KMS-11 (cell line): ENCODE results near the gene TEKT3.

ENCODE experiments used
- H2AFZ ChIP-seq: fragments of 200-600 bp; sonication (generic); 2 replicates; pipeline ENCODE4 v1.6.1; 2016; ENCODE audit warnings: antibody characterized with exemption, mixed run types, low read depth
- H3K27ac ChIP-seq: fragments of 200-600 bp; sonication (generic); 2 replicates; pipeline ENCODE4 v1.6.1; 2016; ENCODE audit warnings: mild to moderate bottlenecking, mixed run types
- H3K27me3 ChIP-seq: fragments of 200-600 bp; sonication (generic); 2 replicates; pipeline ENCODE4 v1.6.1; 2017; ENCODE audit warnings: mild to moderate bottlenecking, low read depth, mixed run types, moderate library complexity; ENCODE audit not compliant: insufficient read depth
- H3K36me3 ChIP-seq: fragments of 200-600 bp; sonication (generic); 2 replicates; pipeline ENCODE4 v1.6.1; 2017; ENCODE audit warnings: mild to moderate bottlenecking, mixed run types; ENCODE audit not compliant: insufficient read depth
- H3K4me1 ChIP-seq: fragments of 200-600 bp; sonication (generic); 2 replicates; pipeline ENCODE4 v1.6.1; 2016; ENCODE audit warnings: mild to moderate bottlenecking, low read depth, mixed run types; ENCODE audit not compliant: poor library complexity, severe bottlenecking
- H3K4me2 ChIP-seq: fragments of 200-600 bp; sonication (generic); 2 replicates; pipeline ENCODE4 v1.7.0; 2016; ENCODE audit warnings: mild to moderate bottlenecking, mixed run types
- H3K4me3 ChIP-seq: fragments of 200-600 bp; sonication (generic); IDR thresholded peaks from 2 replicates; pipeline ENCODE4 v1.6.1; 2017; ENCODE audit warnings: low read depth, low read length, mixed read lengths; ENCODE audit not compliant: insufficient read depth
- H3K79me2 ChIP-seq: fragments of 200-600 bp; sonication (generic); 2 replicates; pipeline ENCODE4 v1.6.1; 2016; ENCODE audit warnings: low read depth, mixed run types; ENCODE audit not compliant: insufficient read depth
- H3K9ac ChIP-seq: fragments of 200-600 bp; sonication (generic); 2 replicates; pipeline ENCODE4 v1.6.1; 2016; ENCODE audit warnings: mild to moderate bottlenecking, mixed run types
- H4K20me1 ChIP-seq: fragments of 200-600 bp; sonication (generic); 2 replicates; pipeline ENCODE4 v1.6.1; 2016; ENCODE audit warnings: mild to moderate bottlenecking, mixed run types; ENCODE audit not compliant: insufficient read depth
- TF ChIP-seq, protein P1 (sequence below): fragments of 200-600 bp; sonication (generic); conservative IDR thresholded peaks from 2 replicates; pipeline ENCODE4 v1.6.1; 2017; ENCODE audit warnings: low read depth, mild to moderate bottlenecking, antibody characterized with exemption, low read length, moderate library complexity, mixed read lengths

TEKT3 gene

DNA sequence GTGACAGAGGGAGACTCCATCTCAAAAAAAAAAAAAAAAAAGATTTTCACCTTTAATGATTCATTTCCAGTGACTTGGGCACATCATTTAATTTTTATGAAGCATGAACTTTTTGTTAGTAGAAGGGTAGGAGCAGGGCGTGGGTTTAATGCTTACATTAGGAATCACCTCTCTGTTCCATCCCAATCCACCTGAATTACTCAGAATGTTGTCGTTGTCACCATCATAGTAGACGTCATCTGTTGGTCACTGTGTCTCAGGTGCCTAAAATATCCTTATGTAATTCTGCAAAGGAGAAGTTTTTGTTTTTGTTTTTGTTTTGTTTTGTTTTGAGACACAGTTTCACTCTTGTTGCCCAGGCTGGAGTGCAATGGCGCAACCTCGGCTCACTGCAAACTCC is 38.3 kb upstream of the TEKT3 start:
- Histone ChIP-seq H4K20me1 (no peaks in the 10 kb centered on the region), H3K4me1 (no peaks in the 10 kb centered on the region), H2AFZ (no peak overlapping the region), H3K79me2 (no peaks in the 10 kb centered on the region), H3K4me3 (no peak overlapping the region), H3K36me3 (no peaks in the 10 kb centered on the region), H3K27me3 (no peaks in the 10 kb centered on the region), H3K27ac (no peak overlapping the region), H3K9ac (no peak overlapping the region), H3K4me2 (no peak overlapping the region)
- TF ChIP-seq, protein P1, sequence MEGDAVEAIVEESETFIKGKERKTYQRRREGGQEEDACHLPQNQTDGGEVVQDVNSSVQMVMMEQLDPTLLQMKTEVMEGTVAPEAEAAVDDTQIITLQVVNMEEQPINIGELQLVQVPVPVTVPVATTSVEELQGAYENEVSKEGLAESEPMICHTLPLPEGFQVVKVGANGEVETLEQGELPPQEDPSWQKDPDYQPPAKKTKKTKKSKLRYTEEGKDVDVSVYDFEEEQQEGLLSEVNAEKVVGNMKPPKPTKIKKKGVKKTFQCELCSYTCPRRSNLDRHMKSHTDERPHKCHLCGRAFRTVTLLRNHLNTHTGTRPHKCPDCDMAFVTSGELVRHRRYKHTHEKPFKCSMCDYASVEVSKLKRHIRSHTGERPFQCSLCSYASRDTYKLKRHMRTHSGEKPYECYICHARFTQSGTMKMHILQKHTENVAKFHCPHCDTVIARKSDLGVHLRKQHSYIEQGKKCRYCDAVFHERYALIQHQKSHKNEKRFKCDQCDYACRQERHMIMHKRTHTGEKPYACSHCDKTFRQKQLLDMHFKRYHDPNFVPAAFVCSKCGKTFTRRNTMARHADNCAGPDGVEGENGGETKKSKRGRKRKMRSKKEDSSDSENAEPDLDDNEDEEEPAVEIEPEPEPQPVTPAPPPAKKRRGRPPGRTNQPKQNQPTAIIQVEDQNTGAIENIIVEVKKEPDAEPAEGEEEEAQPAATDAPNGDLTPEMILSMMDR: no peak

DNA sequence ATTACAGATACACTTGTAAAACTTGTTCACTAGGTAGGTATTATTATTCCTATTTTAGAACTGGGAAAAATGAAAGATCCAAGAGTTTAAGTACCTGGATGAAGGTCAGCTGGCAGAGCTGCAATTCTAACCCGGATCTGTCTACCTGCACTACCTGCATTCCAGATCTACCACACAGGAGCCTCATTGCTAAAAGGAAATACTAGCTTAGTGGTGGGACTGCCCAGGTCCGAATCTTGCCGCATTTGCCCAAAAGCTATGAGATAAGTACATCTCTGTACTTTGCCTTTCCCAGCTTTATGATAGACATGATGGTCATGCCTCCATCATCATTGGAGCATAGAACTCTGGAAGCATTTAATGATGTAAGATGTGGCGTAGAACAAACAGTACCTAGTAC is 36.8 kb upstream of the TEKT3 start:
- H2AFZ ChIP-seq: no peak overlapping the region
- H3K79me2 ChIP-seq: no peaks in the 10 kb centered on the region
- H3K27me3 ChIP-seq: no peaks in the 10 kb centered on the region
- TF ChIP-seq, protein P1: no peak
- no peak overlapping the region for H3K4me2 ChIP-seq
- no peak overlapping the region for H3K4me3 ChIP-seq
- no peaks in the 10 kb centered on the region for H3K36me3 ChIP-seq
- no peak overlapping the region for H3K27ac ChIP-seq
- no peaks in the 10 kb centered on the region for H3K4me1 ChIP-seq
- H3K9ac ChIP-seq: no peak overlapping the region
- H4K20me1 ChIP-seq: no peaks in the 10 kb centered on the region

DNA sequence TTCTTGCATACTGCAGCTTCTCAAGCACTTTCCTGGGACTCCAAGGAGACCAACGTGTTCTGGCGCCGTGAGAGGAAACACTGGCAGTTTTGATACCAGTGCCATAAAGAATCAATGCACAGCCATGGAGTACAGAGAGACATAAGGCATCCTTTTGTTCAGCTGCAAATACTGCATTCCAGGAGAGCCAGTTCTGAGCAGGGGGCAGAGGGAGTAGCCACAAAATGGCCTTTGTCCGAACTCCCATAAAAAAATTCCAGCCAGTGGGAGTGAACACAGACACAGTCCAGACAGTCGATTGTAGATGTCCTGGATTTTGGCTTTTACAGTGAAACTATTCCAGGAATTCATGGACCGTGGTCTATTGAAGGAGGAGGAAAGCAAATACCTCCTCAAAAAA is 36.2 kb upstream of the TEKT3 start:
- no peaks in the 10 kb centered on the region for H3K4me1 ChIP-seq
- no peak overlapping the region for H3K4me2 ChIP-seq
- H2AFZ ChIP-seq: no peak overlapping the region
- no peaks in the 10 kb centered on the region for H3K79me2 ChIP-seq
- H3K27me3 ChIP-seq: no peaks in the 10 kb centered on the region
- no peaks in the 10 kb centered on the region for H4K20me1 ChIP-seq
- H3K9ac ChIP-seq: no peak overlapping the region
- H3K27ac ChIP-seq: no peak overlapping the region
- TF ChIP-seq, protein P1: no peak
- H3K36me3 ChIP-seq: no peaks in the 10 kb centered on the region
- H3K4me3 ChIP-seq: no peak overlapping the region

DNA sequence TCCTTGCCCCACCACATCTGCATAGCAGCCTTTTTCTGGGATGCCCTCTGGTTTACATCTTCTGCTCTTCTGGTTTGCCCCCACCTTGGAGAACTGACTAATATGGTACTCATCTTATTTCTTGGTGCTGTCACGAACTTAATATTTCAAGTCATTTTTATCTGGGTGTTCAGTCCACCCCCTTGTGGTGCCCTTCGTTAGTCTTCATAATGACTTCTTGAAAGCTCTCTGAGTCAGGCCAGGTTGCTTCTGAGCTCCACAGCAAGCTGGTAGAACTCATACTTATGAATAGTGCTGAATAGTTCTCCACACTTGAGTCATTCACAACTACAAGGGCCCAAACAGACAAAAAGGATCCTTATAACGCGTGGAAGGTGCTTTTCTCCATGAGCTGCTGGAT is 35.8 kb upstream of the TEKT3 start:
- no peaks in the 10 kb centered on the region for H3K27me3 ChIP-seq
- H3K79me2 ChIP-seq: no peaks in the 10 kb centered on the region
- no peak overlapping the region for H3K4me2 ChIP-seq
- no peak overlapping the region for H3K4me3 ChIP-seq
- no peak overlapping the region for H2AFZ ChIP-seq
- no peak overlapping the region for H3K27ac ChIP-seq
- H4K20me1 ChIP-seq: no peaks in the 10 kb centered on the region
- no peaks in the 10 kb centered on the region for H3K36me3 ChIP-seq
- TF ChIP-seq, protein P1: no peak
- no peak overlapping the region for H3K9ac ChIP-seq
- H3K4me1 ChIP-seq: no peaks in the 10 kb centered on the region
